Hepatocyte (in vitro differentiated cells): Measurements from ENCODE around the gene SLC9A1. TPM values are rescaled to one million over a fixed set of nuclear protein-coding genes. Genes with fewer than 3 reads are reported as not detected.

Experiments used
- DNase-seq: peaks from one replicate; pipeline ENCODE4 v3.0.0-alpha.2; 2016; ENCODE audit warnings: low spot score
- H2AFZ ChIP-seq: fragments of 200-600 bp; sonication (generic); 2 replicates; pipeline ENCODE4 v1.6.0; 2016; ENCODE audit warnings: antibody characterized with exemption, mild to moderate bottlenecking
- H3K27ac ChIP-seq: fragments of 200-600 bp; sonication (generic); 2 replicates; pipeline ENCODE4 v1.5.1; 2016; ENCODE audit warnings: mild to moderate bottlenecking
- H3K27me3 ChIP-seq: fragments of 200-600 bp; sonication (generic); 2 replicates; pipeline ENCODE4 v1.6.1; 2016
- H3K36me3 ChIP-seq: fragments of 200-600 bp; sonication (generic); replicated peaks from 2 replicates; pipeline ENCODE4 v1.5.1; 2016; ENCODE audit warnings: low read depth; ENCODE audit not compliant: insufficient read depth
- H3K4me1 ChIP-seq: fragments of 200-600 bp; sonication (generic); 2 replicates; pipeline ENCODE4 v1.5.1; 2016; ENCODE audit warnings: mild to moderate bottlenecking, moderate library complexity; ENCODE audit not compliant: insufficient read depth
- H3K4me2 ChIP-seq: fragments of 200-600 bp; sonication (generic); 2 replicates; pipeline ENCODE4 v1.6.0; 2016
- H3K4me3 ChIP-seq: fragments of 200-600 bp; sonication (generic); 2 replicates; pipeline ENCODE4 v1.5.1; 2016; ENCODE audit warnings: mild to moderate bottlenecking
- H3K79me2 ChIP-seq: fragments of 200-600 bp; sonication (generic); 2 replicates; pipeline ENCODE4 v1.6.0; 2017; ENCODE audit warnings: mild to moderate bottlenecking
- H3K9me2 ChIP-seq: fragments of 200-600 bp; sonication (generic); replicated peaks from 2 replicates; pipeline ENCODE4 v1.6.0; 2017; ENCODE audit warnings: mild to moderate bottlenecking; ENCODE audit not compliant: insufficient read depth
- H3K9me3 ChIP-seq: fragments of 200-600 bp; sonication (generic); 2 replicates; pipeline ENCODE4 v1.5.1; 2016; ENCODE audit warnings: low read depth, mild to moderate bottlenecking
- H4K20me1 ChIP-seq: fragments of 200-600 bp; sonication (generic); 2 replicates; pipeline ENCODE4 v1.6.0; 2016; ENCODE audit warnings: mild to moderate bottlenecking; ENCODE audit not compliant: insufficient read depth, poor library complexity, severe bottlenecking
- EZH2 ChIP-seq: fragments of 200-600 bp; sonication (generic); IDR thresholded peaks from 2 replicates; pipeline ENCODE4 v1.6.1; 2016; ENCODE audit warnings: antibody characterized with exemption, mild to moderate bottlenecking, borderline replicate concordance
- EZH2phosphoT487 ChIP-seq: fragments of 200-600 bp; sonication (generic); IDR thresholded peaks from one replicate; pipeline ENCODE4 v1.6.1; 2018; ENCODE audit warnings: antibody characterized with exemption, mild to moderate bottlenecking, low read depth, moderate library complexity; ENCODE audit not compliant: unreplicated experiment, severe bottlenecking
- WGBS: methylation state at CpG from one replicate; pipeline ENCODE4 v1.1.6; 2016; ENCODE audit warnings: low lambda C conversion rate; ENCODE audit errors: missing lambda C conversion rate; 5-methylcytosine and 5-hydroxymethylcytosine counted together
- polyA plus RNA-seq: library from polyadenylated mRNA; unstranded; fragments of >200 nt; fragmentation: Nextera tagmentation; extraction: Ambion mirVana; gene quantifications from 2 replicates; pipeline ENCODE4 v1.2.1, GENCODE V29; 2016
- total RNA-seq: library from RNA; depleted of rRNA; stranded (reverse); fragments of >200 nt; gene quantifications from 2 replicates; pipeline ENCODE4 v1.2.3, GENCODE V29; 2014
- TF ChIP-seq, protein P1 (sequence below): fragments of 200-600 bp; sonication (generic); IDR thresholded peaks from 2 replicates; pipeline ENCODE4 v1.5.1; 2016; ENCODE audit warnings: antibody characterized with exemption, mild to moderate bottlenecking; ENCODE audit not compliant: poor library complexity

Gene SLC9A1
- total and polyA plus RNA-seq, 2 experiments from 2014 or later, result 13.3 to 31.3 TPM

DNA sequence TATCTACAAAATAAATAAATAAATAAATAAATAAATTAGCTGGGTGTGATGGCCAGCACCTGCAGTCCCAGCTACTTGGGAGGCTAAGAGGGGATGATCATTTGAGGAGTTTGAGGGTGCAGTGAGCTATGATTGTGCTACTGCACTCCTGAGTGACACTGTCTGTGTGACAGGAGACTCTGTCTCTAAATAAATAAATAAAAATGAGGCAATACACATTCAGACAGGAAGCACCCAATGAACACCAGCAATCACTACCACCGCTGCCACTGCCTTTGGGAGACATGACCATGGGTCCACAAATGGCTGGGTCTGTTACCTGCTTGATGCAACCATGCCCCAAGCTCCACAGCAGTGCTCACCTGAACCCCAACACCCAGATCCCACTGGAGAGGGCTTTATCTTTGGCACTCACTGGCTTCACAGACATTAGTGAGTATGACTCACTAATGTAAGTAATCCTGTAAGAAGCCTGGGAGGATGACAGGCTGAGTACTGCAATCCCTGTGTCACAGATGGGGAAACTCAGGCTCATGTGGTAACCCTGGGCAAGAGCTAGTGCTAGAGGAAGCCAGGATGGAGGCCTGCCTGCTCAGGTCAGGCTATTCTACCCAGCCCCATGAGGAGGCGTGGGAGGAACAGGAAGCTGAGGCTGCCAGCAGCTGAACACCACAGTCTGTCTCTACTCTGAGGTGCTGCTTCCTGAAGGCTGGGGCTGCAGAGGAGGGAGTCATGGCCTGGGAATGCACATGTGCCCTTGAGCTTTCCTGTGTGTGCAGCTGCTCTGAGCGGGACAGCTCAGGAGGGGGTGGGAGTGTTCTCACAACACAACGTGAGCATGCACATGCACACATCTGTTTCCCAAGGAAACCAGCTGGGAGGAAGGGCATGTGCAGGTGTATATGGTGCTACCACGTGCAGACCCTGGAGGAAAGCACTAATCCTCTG is 43.0 kb downstream of the SLC9A1 start:
- WGBS, result 66% methylated on average over 5 of the region's 5 CpGs
- Histone ChIP-seq H3K4me2 (no peak overlapping the region), H3K27ac (peak overlapping the region; percentile 49), H3K9me3 (no peaks in the 10 kb centered on the region), H2AFZ (no peak overlapping the region), H3K27me3 (no peaks in the 10 kb centered on the region), H3K79me2 (peaks cover 36% of the 10 kb centered on the region), H3K4me1 (peaks cover 29% of the 10 kb centered on the region), H3K36me3 (no peaks in the 10 kb centered on the region), H4K20me1 (no peaks in the 10 kb centered on the region), H3K9me2 (no peaks in the 10 kb centered on the region), H3K4me3 (no peak overlapping the region)
- DNase-seq, result peak; percentile 92
- TF ChIP-seq, protein P1, sequence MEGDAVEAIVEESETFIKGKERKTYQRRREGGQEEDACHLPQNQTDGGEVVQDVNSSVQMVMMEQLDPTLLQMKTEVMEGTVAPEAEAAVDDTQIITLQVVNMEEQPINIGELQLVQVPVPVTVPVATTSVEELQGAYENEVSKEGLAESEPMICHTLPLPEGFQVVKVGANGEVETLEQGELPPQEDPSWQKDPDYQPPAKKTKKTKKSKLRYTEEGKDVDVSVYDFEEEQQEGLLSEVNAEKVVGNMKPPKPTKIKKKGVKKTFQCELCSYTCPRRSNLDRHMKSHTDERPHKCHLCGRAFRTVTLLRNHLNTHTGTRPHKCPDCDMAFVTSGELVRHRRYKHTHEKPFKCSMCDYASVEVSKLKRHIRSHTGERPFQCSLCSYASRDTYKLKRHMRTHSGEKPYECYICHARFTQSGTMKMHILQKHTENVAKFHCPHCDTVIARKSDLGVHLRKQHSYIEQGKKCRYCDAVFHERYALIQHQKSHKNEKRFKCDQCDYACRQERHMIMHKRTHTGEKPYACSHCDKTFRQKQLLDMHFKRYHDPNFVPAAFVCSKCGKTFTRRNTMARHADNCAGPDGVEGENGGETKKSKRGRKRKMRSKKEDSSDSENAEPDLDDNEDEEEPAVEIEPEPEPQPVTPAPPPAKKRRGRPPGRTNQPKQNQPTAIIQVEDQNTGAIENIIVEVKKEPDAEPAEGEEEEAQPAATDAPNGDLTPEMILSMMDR, result peak; percentile 39
- TF ChIP-seq EZH2 (no peak), EZH2phosphoT487 (no peak)

DNA sequence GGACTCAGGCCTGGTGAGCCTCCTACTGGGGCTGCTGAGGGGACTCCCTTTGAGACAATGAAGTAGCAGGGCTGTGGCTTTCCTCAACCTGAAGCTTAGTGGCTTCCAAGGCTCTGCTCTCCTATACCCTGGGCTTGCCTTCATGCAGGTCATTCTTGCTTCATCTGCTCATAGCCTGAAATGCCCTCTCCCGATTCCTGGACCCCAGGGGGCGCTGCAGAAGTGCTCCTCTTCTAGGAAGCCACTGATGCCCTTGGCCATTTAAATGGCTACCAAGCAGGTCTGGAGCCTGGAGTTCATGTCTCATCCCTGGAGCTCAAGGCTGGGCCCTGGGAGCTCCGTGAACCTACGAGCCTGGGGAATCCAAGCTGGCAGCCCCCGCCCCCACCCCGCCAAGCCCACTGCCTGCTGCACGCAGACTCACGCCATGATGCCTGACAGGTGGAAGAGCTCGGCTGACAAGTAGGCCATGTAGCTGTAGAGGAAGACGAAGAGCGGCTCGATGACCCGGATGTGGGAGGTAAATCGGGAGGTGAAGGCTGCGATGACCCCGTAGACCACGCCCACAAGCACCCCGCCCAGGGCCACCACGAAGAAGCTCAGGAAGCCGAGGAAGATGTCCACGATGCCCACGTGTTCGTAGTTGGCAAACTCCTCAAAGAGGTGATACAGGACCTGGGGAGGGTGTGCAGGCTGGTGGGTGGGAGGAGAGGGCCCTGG is 45.7 kb downstream of the SLC9A1 start:
- no peaks in the 10 kb centered on the region for H4K20me1 ChIP-seq
- H3K4me2 ChIP-seq, result no peak overlapping the region
- no peak overlapping the region for H2AFZ ChIP-seq
- H3K9me3 ChIP-seq, result no peaks in the 10 kb centered on the region
- TF ChIP-seq EZH2, result no peak
- no peak for TF ChIP-seq EZH2phosphoT487
- TF ChIP-seq, protein P1, result no peak
- no peak overlapping the region for H3K27ac ChIP-seq
- H3K79me2 ChIP-seq, result peaks cover 15% of the 10 kb centered on the region
- 95% methylated on average over 23 of the region's 23 CpGs for WGBS
- no peak for DNase-seq
- no peak overlapping the region for H3K4me3 ChIP-seq
- H3K36me3 ChIP-seq, result no peaks in the 10 kb centered on the region
- H3K9me2 ChIP-seq, result no peaks in the 10 kb centered on the region
- no peaks in the 10 kb centered on the region for H3K27me3 ChIP-seq
- peaks cover 3% of the 10 kb centered on the region for H3K4me1 ChIP-seq

DNA sequence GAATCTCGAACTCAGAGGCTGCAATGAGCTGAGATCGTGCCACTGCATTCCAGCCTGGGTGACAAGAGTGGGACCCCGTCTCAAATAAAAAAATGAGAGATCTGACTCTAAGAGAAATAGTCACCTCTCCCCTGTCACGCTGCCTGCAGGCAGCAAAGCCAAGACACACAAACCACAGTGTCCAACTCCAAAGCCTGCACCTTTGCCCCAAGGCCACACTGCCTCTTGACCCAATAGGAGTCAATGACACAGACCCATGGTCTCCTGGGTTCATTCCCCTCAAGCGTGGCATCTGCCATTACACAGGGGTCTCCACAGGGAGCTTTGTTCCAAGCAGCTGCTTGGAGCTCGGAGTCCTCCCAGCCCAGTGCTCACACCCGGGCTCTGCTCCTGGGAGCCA is 46.3 kb downstream of the SLC9A1 start:
- Histone ChIP-seq H3K9me3 (no peaks in the 10 kb centered on the region), H3K4me3 (no peak overlapping the region), H3K4me1 (peaks cover 3% of the 10 kb centered on the region), H3K27me3 (no peaks in the 10 kb centered on the region), H2AFZ (no peak overlapping the region), H3K27ac (no peak overlapping the region), H3K9me2 (no peaks in the 10 kb centered on the region), H4K20me1 (no peaks in the 10 kb centered on the region), H3K79me2 (peaks cover 10% of the 10 kb centered on the region), H3K4me2 (no peak overlapping the region), H3K36me3 (no peaks in the 10 kb centered on the region)
- WGBS, result 96% methylated on average over 7 of the region's 7 CpGs
- TF ChIP-seq EZH2 (no peak), EZH2phosphoT487 (no peak)
- DNase-seq, result no peak
